ENCODE measurements around the gene FRK.
"Not testable (repeated sequence)": the region's sequence is repeated elsewhere in the genome, so short reads cannot be mapped to it uniquely, and the experiment has no call there.

The FRK gene

GRCh38 chr6:116074732-116075390, 14.2 kb upstream of the FRK start:
- no peak for DNase-seq

- DNase-seq: no peak
These were observed 13.2 kb upstream of the FRK start for GRCh38 chr6:116073765-116074440.

GRCh38 chr6:116072368-116072767, 11.7 kb upstream of the FRK start:
- no peak for DNase-seq

- DNase-seq: no peak
These were observed 10.1 kb upstream of the FRK start for GRCh38 chr6:116070616-116071389.

GRCh38 chr6:116070101-116070500, 9.4 kb upstream of the FRK start:
- DNase-seq: no peak

- DNase-seq: no peak
These were observed 6.1 kb upstream of the FRK start for GRCh38 chr6:116066789-116067188.

GRCh38 chr6:116064666-116065065, 4.0 kb upstream of the FRK start:
- DNase-seq: no peak

GRCh38 chr6:116062496-116062895, 1.8 kb upstream of the FRK start:
- DNase-seq: no peak

- DNase-seq: no peak
These were observed 749 bp downstream of the FRK start for GRCh38 chr6:116059713-116060571.

- DNase-seq: no peak
These were observed 2.9 kb downstream of the FRK start for GRCh38 chr6:116057766-116058165.

- no peak for DNase-seq
These were observed 5.2 kb downstream of the FRK start for GRCh38 chr6:116055513-116055912.

- no peak for DNase-seq
These were observed 9.4 kb downstream of the FRK start for GRCh38 chr6:116051244-116051643.

- no peak for DNase-seq
These were observed 10.0 kb downstream of the FRK start for GRCh38 chr6:116050737-116051136.

- no peak for DNase-seq
These were observed 11.4 kb downstream of the FRK start for GRCh38 chr6:116049321-116049720.

- DNase-seq: no peak
These were observed 13.3 kb downstream of the FRK start for GRCh38 chr6:116047173-116047933.

GRCh38 chr6:116046737-116047136, 14.0 kb downstream of the FRK start:
- no peak for DNase-seq

GRCh38 chr6:116046272-116046671, 14.4 kb downstream of the FRK start:
- not testable (repeated sequence) for DNase-seq

- DNase-seq: no peak
These were observed 18.8 kb downstream of the FRK start for GRCh38 chr6:116041934-116042333.

GRCh38 chr6:116040993-116041392, 19.7 kb downstream of the FRK start:
- DNase-seq: no peak

- DNase-seq: no peak
These were observed 23.8 kb downstream of the FRK start for GRCh38 chr6:116036885-116037284.

- no peak for DNase-seq
These were observed 24.5 kb downstream of the FRK start for GRCh38 chr6:116036075-116036773.

- DNase-seq: no peak
These were observed 25.1 kb downstream of the FRK start for GRCh38 chr6:116035616-116036015.

Measured in NCI-H1694 treated with DMSO at 0.1 percent for 48 hours (cell line).